ENCODE data around the gene ARHGAP24.

- TF ChIP-seq STAT3 (IDR thresholded peaks at IDR 0.05; ENCODE audit: low read depth, low read length) (no peak), CTCF (IDR thresholded peaks at IDR 0.05 in 2 of 3, conservative IDR thresholded peaks at IDR 0.05 in 1 of 3; ENCODE audit: control insufficient read depth in 2 of 3, extremely low read depth in 1 of 3, insufficient read depth in 1 of 3, low read depth in 3 of 3, low read length in 3 of 3) (no peak), EZH2 (IDR thresholded peaks at IDR 0.05; ENCODE audit: borderline replicate concordance, control insufficient read depth, low read depth, low read length) (no peak), ATF3 (IDR thresholded peaks at IDR 0.05; ENCODE audit: borderline replicate concordance, extremely low read depth, low read depth, low read length) (no peak), EP300 (IDR thresholded peaks at IDR 0.05; ENCODE audit: borderline replicate concordance in 1 of 2, control insufficient read depth in 1 of 2, low read depth in 2 of 2, low read length in 2 of 2) (no peak), ELK1 (IDR thresholded peaks at IDR 0.05; ENCODE audit: low read depth, low read length) (no peak), PAX8 (IDR thresholded peaks at IDR 0.05) (no peak), POLR2A (IDR thresholded peaks at IDR 0.05; ENCODE audit: low read depth, low read length) (no peak), TAF1 (IDR thresholded peaks at IDR 0.05; ENCODE audit: borderline replicate concordance, low read depth, low read length) (no peak), ZSCAN29 (IDR thresholded peaks at IDR 0.05) (no peak), BCL3 (IDR thresholded peaks at IDR 0.05; ENCODE audit: borderline replicate concordance, insufficient read depth, low read depth, low read length, poor library complexity, severe bottlenecking) (no peak)
Observed at GRCh38 chr4:85956293-85956945, 481.5 kb downstream of the ARHGAP24 start.
